GM19238 (cell line): ENCODE measurements around the gene PPFIBP2.

Source experiments
- DNase-seq: peaks from one replicate; pipeline ENCODE4 v3.0.0; 2011; ENCODE audit warnings: low spot score; ENCODE audit not compliant: insufficient read length

The PPFIBP2 gene

GRCh38 chr11:7548659-7549274, 35.0 kb downstream of the PPFIBP2 start:
- DNase-seq = no peak

GRCh38 chr11:7549681-7550080, 35.9 kb downstream of the PPFIBP2 start:
- DNase-seq = no peak

GRCh38 chr11:7551571-7551970, 37.8 kb downstream of the PPFIBP2 start:
- DNase-seq = no peak

- DNase-seq = no peak
These were observed 38.9 kb downstream of the PPFIBP2 start for GRCh38 chr11:7552666-7553065.

GRCh38 chr11:7555052-7555699, 41.4 kb downstream of the PPFIBP2 start:
- DNase-seq = no peak

GRCh38 chr11:7558046-7558445, 44.2 kb downstream of the PPFIBP2 start:
- DNase-seq = no peak

GRCh38 chr11:7559398-7560283, 45.8 kb downstream of the PPFIBP2 start:
- DNase-seq = no peak

GRCh38 chr11:7561562-7561961, 47.8 kb downstream of the PPFIBP2 start:
- DNase-seq = no peak

- DNase-seq = no peak
These were observed 49.5 kb downstream of the PPFIBP2 start for GRCh38 chr11:7563281-7563680.

- DNase-seq = no peak
These were observed 51.0 kb downstream of the PPFIBP2 start for GRCh38 chr11:7564803-7565202.

- no peak for DNase-seq
These were observed 53.5 kb downstream of the PPFIBP2 start for GRCh38 chr11:7567311-7567710.

- DNase-seq = no peak
These were observed 55.2 kb downstream of the PPFIBP2 start for GRCh38 chr11:7569044-7569443.

- DNase-seq = no peak
These were observed 56.4 kb downstream of the PPFIBP2 start for GRCh38 chr11:7570241-7570640.

GRCh38 chr11:7570938-7571521, 57.2 kb downstream of the PPFIBP2 start:
- DNase-seq = no peak

- no peak for DNase-seq
These were observed 57.8 kb downstream of the PPFIBP2 start for GRCh38 chr11:7571640-7572000.

GRCh38 chr11:7572001-7572712, 58.4 kb downstream of the PPFIBP2 start:
- no peak for DNase-seq

GRCh38 chr11:7573193-7573557, 59.4 kb downstream of the PPFIBP2 start:
- DNase-seq = no peak

- no peak for DNase-seq
These were observed 59.9 kb downstream of the PPFIBP2 start for GRCh38 chr11:7573558-7574296.

GRCh38 chr11:7574491-7575130, 60.8 kb downstream of the PPFIBP2 start:
- no peak for DNase-seq
